Fibroblast of mammary gland (primary cell): Measurements from ENCODE around the gene BHLHE23.

ENCODE experiments used
- DNase-seq: peaks from one replicate; pipeline ENCODE4 v3.0.0-alpha.2; 2010; ENCODE audit warnings: low read depth
- H3K4me3 ChIP-seq: 2 replicates; pipeline ENCODE4 v1.5.1; 2011; ENCODE audit warnings: low read depth, mild to moderate bottlenecking, low read length, moderate library complexity; ENCODE audit not compliant: control insufficient read depth
- CTCF ChIP-seq: conservative IDR thresholded peaks from 2 replicates; pipeline ENCODE4 v1.5.1; 2011; ENCODE audit warnings: low read depth, low read length, inconsistent platforms; ENCODE audit not compliant: control insufficient read depth, insufficient read depth

BHLHE23 gene

GRCh38 chr20:62959998-62960436, 46.7 kb downstream of the BHLHE23 start:
- no peak for DNase-seq
- H3K4me3 ChIP-seq = no peak overlapping the region
- no peak for TF ChIP-seq CTCF

GRCh38 chr20:62959101-62959971, 47.4 kb downstream of the BHLHE23 start:
- DNase-seq = no peak
- no peak for TF ChIP-seq CTCF
- no peak overlapping the region for H3K4me3 ChIP-seq

GRCh38 chr20:62958388-62959100, 48.2 kb downstream of the BHLHE23 start:
- no peak for DNase-seq
- no peak overlapping the region for H3K4me3 ChIP-seq
- TF ChIP-seq CTCF = no peak

GRCh38 chr20:62957136-62958117, 49.3 kb downstream of the BHLHE23 start:
- H3K4me3 ChIP-seq = no peak overlapping the region
- TF ChIP-seq CTCF = no peak
- no peak for DNase-seq

- TF ChIP-seq CTCF = no peak
- H3K4me3 ChIP-seq = no peak overlapping the region
- no peak for DNase-seq
Observed at GRCh38 chr20:62956387-62957135, 50.2 kb downstream of the BHLHE23 start.
